Tibial nerve (tissue), 3 donors: Measurements from ENCODE around the gene GRM3.

ENCODE experiments used
- CTCF ChIP-seq, 5 experiments: fragments of 200-600 bp in 3 of 5; fragments of 450-650 bp in 2 of 5; sonication (generic) in 3 of 5; IDR thresholded peaks; one replicate each; pipeline ENCODE4 v1.5.1; 2016 to 2019; ENCODE audit warnings: antibody characterized with exemption in 5 of 5, mild to moderate bottlenecking in 3 of 5, moderate library complexity in 2 of 5
- POLR2A ChIP-seq, 2 donors: fragments of 450-650 bp; IDR thresholded peaks; one replicate each; pipeline ENCODE4 v1.6.1; 2017; ENCODE audit warnings: antibody characterized with exemption in 2 of 2, mild to moderate bottlenecking in 2 of 2, moderate library complexity in 2 of 2

GRCh38 chr7:86647385-86648094, 3.8 kb downstream of the GRM3 start:
- TF ChIP-seq CTCF (IDR thresholded peaks at IDR 0.05) (no peak), POLR2A (IDR thresholded peaks at IDR 0.05) (no peak)
